Ascending aorta (tissue), 2 donors: ENCODE data around the gene GLYATL1. TPM values are rescaled to one million over a fixed set of nuclear protein-coding genes. Genes with fewer than 3 reads are reported as not detected.

Experiments
- DNase-seq, 2 donors: peaks; one replicate each; pipeline ENCODE4 v3.0.0-alpha.2; 2019; ENCODE audit warnings: low spot score in 2 of 2
- H3K27ac ChIP-seq, 2 donors: fragments of 200-600 bp; sonication (generic); one replicate each; pipeline ENCODE4 v1.5.1; 2016 to 2017; ENCODE audit warnings: mild to moderate bottlenecking in 1 of 2
- H3K27me3 ChIP-seq: fragments of 200-600 bp; sonication (generic); one replicate; pipeline ENCODE4 v1.5.1; 2017
- H3K36me3 ChIP-seq, 2 donors: fragments of 200-600 bp; sonication (generic); one replicate each; pipeline ENCODE4 v1.5.1; 2016
- H3K4me1 ChIP-seq, 2 donors: fragments of 200-600 bp; sonication (generic); one replicate each; pipeline ENCODE4 v1.5.1; 2016 to 2017; ENCODE audit warnings: mild to moderate bottlenecking in 1 of 2
- H3K4me3 ChIP-seq, 2 donors: fragments of 200-600 bp; sonication (generic); one replicate each; pipeline ENCODE4 v1.5.1; 2016 to 2017; ENCODE audit warnings: mild to moderate bottlenecking in 1 of 2
- H3K9me3 ChIP-seq, 2 donors: fragments of 200-600 bp; sonication (generic); one replicate each; pipeline ENCODE4 v1.5.1; 2016
- intact Hi-C: fragments of 100-400 bp; cut with DNase I; formaldehyde crosslinking; loops from one replicate; pipeline ENCODE4 v1.15.1; 2023
- total RNA-seq: library from RNA; depleted of rRNA; stranded (reverse); fragments of >200 nt; gene quantifications from one replicate; pipeline ENCODE4 v1.1.0, GENCODE V29; 2016
- TF ChIP-seq, protein P1 (sequence below), 3 experiments: fragments of 200-600 bp in 2 of 3; fragments of 450-650 bp in 1 of 3; sonication (generic) in 2 of 3; IDR thresholded peaks; one replicate each; pipeline ENCODE4 v1.5.1; 2016 to 2019; ENCODE audit warnings: antibody characterized with exemption in 3 of 3, mild to moderate bottlenecking in 1 of 3, moderate library complexity in 1 of 3

GLYATL1 gene
- total RNA-seq, 1 donor from 2014 or later, result 8.6 TPM

DNA sequence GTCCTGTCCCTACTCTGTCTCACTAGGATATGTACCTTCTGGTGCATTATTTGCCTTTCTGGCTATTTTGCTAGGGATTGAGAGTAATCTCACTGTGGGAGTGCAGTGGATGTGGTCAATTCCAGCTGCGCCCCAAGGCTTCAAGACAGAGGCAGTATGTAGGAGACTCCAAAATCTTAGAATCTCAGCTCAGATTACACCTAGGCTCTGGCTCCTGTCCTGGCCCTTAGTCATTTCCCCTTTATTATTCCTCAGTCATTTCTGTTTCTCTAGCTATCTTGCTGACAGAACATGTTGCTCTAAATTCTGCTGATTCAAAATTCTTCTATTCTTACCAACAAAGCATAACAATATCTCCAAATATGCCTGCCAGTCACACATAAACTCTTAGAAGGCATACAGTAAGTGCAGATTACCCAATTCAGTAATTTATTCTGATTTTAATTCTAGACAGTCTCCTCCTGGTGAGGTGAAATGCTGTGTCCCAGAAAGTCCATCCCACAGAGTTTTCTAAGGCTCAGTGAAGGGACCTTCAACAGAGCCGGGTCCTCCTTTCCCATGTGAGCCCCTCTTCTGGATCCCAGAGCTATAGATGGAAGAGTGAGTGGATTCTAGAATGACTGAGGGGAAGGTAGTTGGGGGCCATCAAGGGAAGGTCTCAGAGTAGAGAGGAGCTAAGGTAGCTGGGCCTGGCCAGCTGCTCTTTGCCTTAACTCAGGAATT lies 24.3 kb upstream of the GLYATL1 start:
- intact Hi-C loops, result no loop called here
- Histone ChIP-seq H3K27me3 (no peaks in the 10 kb centered on the region), H3K27ac (no peak overlapping the region), H3K9me3 (peaks cover 6 to 14% of the 10 kb centered on the region in 2 donors), H3K4me1 (no peaks in the 10 kb centered on the region), H3K4me3 (no peak overlapping the region), H3K36me3 (no peaks in the 10 kb centered on the region)
- TF ChIP-seq, protein P1, sequence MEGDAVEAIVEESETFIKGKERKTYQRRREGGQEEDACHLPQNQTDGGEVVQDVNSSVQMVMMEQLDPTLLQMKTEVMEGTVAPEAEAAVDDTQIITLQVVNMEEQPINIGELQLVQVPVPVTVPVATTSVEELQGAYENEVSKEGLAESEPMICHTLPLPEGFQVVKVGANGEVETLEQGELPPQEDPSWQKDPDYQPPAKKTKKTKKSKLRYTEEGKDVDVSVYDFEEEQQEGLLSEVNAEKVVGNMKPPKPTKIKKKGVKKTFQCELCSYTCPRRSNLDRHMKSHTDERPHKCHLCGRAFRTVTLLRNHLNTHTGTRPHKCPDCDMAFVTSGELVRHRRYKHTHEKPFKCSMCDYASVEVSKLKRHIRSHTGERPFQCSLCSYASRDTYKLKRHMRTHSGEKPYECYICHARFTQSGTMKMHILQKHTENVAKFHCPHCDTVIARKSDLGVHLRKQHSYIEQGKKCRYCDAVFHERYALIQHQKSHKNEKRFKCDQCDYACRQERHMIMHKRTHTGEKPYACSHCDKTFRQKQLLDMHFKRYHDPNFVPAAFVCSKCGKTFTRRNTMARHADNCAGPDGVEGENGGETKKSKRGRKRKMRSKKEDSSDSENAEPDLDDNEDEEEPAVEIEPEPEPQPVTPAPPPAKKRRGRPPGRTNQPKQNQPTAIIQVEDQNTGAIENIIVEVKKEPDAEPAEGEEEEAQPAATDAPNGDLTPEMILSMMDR (IDR thresholded peaks at IDR 0.05), result no peak
- no peak for DNase-seq

DNA sequence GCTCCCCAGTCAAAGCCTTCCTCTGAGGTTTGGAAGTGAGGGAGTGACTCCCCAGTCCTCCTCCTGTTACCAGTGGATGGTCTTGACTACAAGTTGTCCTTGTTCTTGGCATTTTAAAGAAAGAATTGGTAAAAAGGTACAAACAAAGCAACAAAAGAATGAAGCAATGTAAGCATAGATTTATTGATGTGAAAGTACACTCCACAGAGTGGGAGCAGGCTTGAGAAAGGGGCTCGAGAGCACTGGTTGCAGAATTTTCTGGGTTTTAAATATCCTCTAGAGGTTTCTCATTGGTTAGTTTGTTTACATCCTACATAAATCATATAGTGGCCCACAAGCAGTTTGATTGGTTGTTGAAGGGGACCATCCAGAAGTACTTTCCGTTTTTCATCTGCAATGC lies 22.7 kb upstream of the GLYATL1 start:
- Histone ChIP-seq H3K36me3 (no peaks in the 10 kb centered on the region), H3K27ac (no peak overlapping the region), H3K4me1 (no peaks in the 10 kb centered on the region), H3K4me3 (no peak overlapping the region), H3K9me3 (peaks cover 6 to 14% of the 10 kb centered on the region in 2 donors), H3K27me3 (no peaks in the 10 kb centered on the region)
- DNase-seq, result no peak
- TF ChIP-seq, protein P1 (IDR thresholded peaks at IDR 0.05), result no peak
- intact Hi-C loops, result no loop called here

DNA sequence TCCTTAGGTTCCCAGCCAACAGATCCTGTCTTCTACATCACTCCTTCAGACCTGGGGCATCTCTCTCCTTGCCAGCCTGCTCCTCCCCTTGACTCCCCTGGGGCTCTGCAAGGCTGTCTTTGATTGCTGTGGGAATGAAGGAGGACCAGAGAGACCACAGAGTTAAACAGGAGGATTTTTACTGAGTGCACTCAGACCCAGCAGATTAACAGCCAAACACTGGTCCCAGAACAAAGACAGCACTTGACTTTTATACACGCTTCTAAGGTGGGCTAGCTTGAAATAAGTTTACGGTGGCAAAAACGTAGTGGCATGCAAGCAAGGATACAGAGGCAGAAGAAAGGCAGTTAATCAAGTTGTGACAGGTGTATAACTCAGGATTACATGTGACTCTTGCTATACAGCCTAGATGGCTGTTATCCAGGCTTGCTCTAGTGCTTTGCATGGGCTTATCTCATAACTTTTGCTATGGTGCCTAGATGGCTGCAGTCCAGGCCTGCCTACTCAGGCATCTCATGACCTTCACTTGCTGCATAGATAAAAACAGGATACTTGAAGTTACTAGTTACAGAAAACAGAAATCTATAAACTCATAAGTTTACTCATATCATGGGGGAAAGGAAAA lies 22.0 kb upstream of the GLYATL1 start:
- DNase-seq, result no peak
- peaks cover 6 to 14% of the 10 kb centered on the region in 2 donors for H3K9me3 ChIP-seq
- H3K4me1 ChIP-seq, result no peaks in the 10 kb centered on the region
- intact Hi-C loops, result no loop called here
- no peaks in the 10 kb centered on the region for H3K36me3 ChIP-seq
- TF ChIP-seq, protein P1 (IDR thresholded peaks at IDR 0.05), result no peak
- no peak overlapping the region for H3K4me3 ChIP-seq
- no peak overlapping the region for H3K27ac ChIP-seq
- no peaks in the 10 kb centered on the region for H3K27me3 ChIP-seq

DNA sequence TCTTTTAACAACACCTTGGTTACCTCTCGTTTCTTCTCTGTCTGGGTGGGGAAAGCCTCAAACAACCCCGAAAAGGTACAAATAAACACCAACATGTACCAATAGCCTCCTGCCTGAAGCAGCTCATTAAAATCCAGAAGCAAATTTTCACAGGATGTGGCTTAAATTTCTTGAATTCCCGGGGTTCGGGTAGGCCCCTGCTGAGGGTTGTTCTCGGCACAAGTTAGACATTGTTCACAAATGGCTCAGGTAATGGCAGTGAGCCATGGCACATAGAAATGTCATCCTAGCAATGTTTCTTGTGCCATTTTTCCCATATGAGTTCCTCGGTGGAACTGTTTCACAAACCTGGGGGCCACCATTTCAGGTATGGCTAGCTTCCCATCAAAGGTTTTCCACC lies 19.7 kb upstream of the GLYATL1 start:
- Histone ChIP-seq H3K27me3 (no peaks in the 10 kb centered on the region), H3K36me3 (no peaks in the 10 kb centered on the region), H3K4me3 (no peak overlapping the region), H3K9me3 (peaks cover 6 to 14% of the 10 kb centered on the region in 2 donors), H3K4me1 (no peaks in the 10 kb centered on the region), H3K27ac (no peak overlapping the region)
- TF ChIP-seq, protein P1 (IDR thresholded peaks at IDR 0.05), result no peak
- DNase-seq, result no peak
- intact Hi-C loops, result no loop called here

DNA sequence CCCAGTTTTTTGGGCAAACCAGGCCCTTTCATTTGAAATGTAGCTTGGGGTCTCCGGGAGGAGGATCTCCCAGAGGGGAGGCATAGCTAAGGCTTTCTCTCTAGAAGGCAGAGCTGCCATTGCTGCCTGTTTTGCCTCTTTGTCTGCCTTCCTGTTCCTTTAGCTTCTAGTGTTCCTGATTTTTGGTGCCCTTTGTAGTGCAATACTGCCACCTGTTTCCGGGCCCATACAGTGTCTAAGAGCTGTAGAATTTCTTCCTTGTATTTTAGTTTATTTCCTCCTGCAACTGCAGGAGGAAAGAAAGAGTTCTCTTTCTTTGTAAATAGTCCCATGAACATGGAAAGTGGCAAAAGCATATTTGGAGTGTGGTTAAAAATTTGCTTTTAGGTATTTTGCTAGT lies 19.3 kb upstream of the GLYATL1 start:
- Histone ChIP-seq H3K27ac (no peak overlapping the region), H3K4me3 (no peak overlapping the region), H3K27me3 (no peaks in the 10 kb centered on the region), H3K36me3 (no peaks in the 10 kb centered on the region), H3K9me3 (peaks cover 6 to 14% of the 10 kb centered on the region in 2 donors), H3K4me1 (no peaks in the 10 kb centered on the region)
- TF ChIP-seq, protein P1 (IDR thresholded peaks at IDR 0.05), result no peak
- intact Hi-C loops, result no loop called here
- DNase-seq, result no peak
